ENCODE measurements around the gene ACOD1.

DNA sequence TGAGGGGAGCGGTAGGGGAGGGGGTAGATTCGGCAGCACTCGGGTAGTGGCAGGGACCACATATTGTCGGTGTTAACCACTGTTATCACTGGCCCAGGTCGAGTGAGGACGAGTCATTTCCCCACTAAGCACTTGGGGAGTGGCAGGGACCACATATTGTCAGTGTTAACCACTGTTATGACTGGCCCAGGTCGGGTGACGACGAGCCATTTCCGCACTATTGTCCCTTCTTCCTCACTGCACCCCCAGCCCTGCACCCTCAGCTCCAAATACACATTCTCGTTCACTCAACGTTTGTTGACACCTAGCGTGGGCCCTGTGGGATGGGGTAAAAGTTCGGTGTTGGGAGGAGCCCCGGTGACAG lies 43.1 kb downstream of the ACOD1 start:
- TF ChIP-seq GATA2 (IDR thresholded peaks at IDR 0.05; ENCODE audit: low read depth, low read length) (no peak), GATA3 (IDR thresholded peaks at IDR 0.05; ENCODE audit: low read depth, low read length) (no peak)

All from SH-SY5Y (cell line).